ENCODE data around the gene ZNF222.

Gene ZNF222

GRCh38 chr19:44051650-44052402 is 26.6 kb downstream of the ZNF222 start, which contains the start of gene ZNF223:
ZNF223 (plus strand) TSS chr19:44052036; CDS start chr19:44055177, 3,141 bp downstream.
- DNase-seq (ENCODE audit: low read depth in 1 of 2, low spot score in 1 of 2): peak; percentile 19 to 58

GRCh38 chr19:44055870-44056269 is 30.7 kb downstream of the ZNF222 start:
- DNase-seq (ENCODE audit: low read depth in 1 of 2, low spot score in 1 of 2): no peak

GRCh38 chr19:44059229-44059628 is 34.0 kb downstream of the ZNF222 start:
- no peak for DNase-seq (ENCODE audit: low read depth in 1 of 2, low spot score in 1 of 2)

GRCh38 chr19:44061038-44061437 is 35.9 kb downstream of the ZNF222 start:
- DNase-seq (ENCODE audit: low read depth in 1 of 2, low spot score in 1 of 2): no peak

GRCh38 chr19:44066305-44066704 is 41.1 kb downstream of the ZNF222 start:
- DNase-seq (ENCODE audit: low read depth in 1 of 2, low spot score in 1 of 2): no peak

- DNase-seq (ENCODE audit: low read depth in 1 of 2, low spot score in 1 of 2): no peak
Observed at GRCh38 chr19:44069415-44069814, 44.2 kb downstream of the ZNF222 start.

GRCh38 chr19:44071824-44072542 is 46.8 kb downstream of the ZNF222 start, which contains the start of gene ZNF284:
ZNF284 (plus strand) TSS chr19:44072159; CDS start chr19:44076390, 4,231 bp downstream.
- peak; percentile 61 to 66 for DNase-seq (ENCODE audit: low read depth in 1 of 2, low spot score in 1 of 2)

- DNase-seq (ENCODE audit: low read depth in 1 of 2, low spot score in 1 of 2): no peak
Observed at GRCh38 chr19:44072543-44073401, 47.6 kb downstream of the ZNF222 start.

GRCh38 chr19:44076325-44076724 is 51.1 kb downstream of the ZNF222 start:
- DNase-seq (ENCODE audit: low read depth in 1 of 2, low spot score in 1 of 2): no peak

Measured in stimulated activated CD4-positive, alpha-beta T cell treated with anti-CD3 and anti-CD28 coated beads, Interleukin-15, amount 100 ng/mL, for 1 hour (primary cell).